Gastrocnemius medialis (tissue), 4 donors: ENCODE measurements around the gene SHANK3.

ENCODE experiments used
- POLR2A ChIP-seq, 2 donors: fragments of 450-650 bp; IDR thresholded peaks; one replicate each; pipeline ENCODE4 v1.6.1; 2017; ENCODE audit warnings: antibody characterized with exemption in 2 of 2, mild to moderate bottlenecking in 2 of 2, moderate library complexity in 2 of 2
- TF ChIP-seq, protein P1 (sequence below), 5 experiments: fragments of 450-650 bp in 3 of 5; fragments of 200-600 bp in 2 of 5; sonication (generic) in 2 of 5; IDR thresholded peaks in 4 of 5; conservative IDR thresholded peaks in 1 of 5; 1 replicate in 4 of 5; 2 replicates in 1 of 5; pipeline ENCODE4 v1.5.1; 2016 to 2019; ENCODE audit warnings: antibody characterized with exemption in 5 of 5, mild to moderate bottlenecking in 3 of 5, moderate library complexity in 3 of 5

- TF ChIP-seq, protein P1, sequence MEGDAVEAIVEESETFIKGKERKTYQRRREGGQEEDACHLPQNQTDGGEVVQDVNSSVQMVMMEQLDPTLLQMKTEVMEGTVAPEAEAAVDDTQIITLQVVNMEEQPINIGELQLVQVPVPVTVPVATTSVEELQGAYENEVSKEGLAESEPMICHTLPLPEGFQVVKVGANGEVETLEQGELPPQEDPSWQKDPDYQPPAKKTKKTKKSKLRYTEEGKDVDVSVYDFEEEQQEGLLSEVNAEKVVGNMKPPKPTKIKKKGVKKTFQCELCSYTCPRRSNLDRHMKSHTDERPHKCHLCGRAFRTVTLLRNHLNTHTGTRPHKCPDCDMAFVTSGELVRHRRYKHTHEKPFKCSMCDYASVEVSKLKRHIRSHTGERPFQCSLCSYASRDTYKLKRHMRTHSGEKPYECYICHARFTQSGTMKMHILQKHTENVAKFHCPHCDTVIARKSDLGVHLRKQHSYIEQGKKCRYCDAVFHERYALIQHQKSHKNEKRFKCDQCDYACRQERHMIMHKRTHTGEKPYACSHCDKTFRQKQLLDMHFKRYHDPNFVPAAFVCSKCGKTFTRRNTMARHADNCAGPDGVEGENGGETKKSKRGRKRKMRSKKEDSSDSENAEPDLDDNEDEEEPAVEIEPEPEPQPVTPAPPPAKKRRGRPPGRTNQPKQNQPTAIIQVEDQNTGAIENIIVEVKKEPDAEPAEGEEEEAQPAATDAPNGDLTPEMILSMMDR (IDR thresholded peaks at IDR 0.05 in 4 of 5, conservative IDR thresholded peaks at IDR 0.05 in 1 of 5) = no peak
- TF ChIP-seq POLR2A (IDR thresholded peaks at IDR 0.05) = no peak
Measured at GRCh38 chr22:50696251-50696798, 23.7 kb downstream of the SHANK3 start.
